HEK293 (cell line): ENCODE data around the gene GMDS.

ENCODE experiments used
- CTCF ChIP-seq: fragments of 450-650 bp; formaldehyde crosslinking; IDR thresholded peaks from 2 replicates; pipeline ENCODE4 v1.5.1; 2016; ENCODE audit warnings: missing biosample characterization, missing genetic modification characterization
- YY1 ChIP-seq: fragments of 450-650 bp; formaldehyde crosslinking; IDR thresholded peaks from 2 replicates; pipeline ENCODE4 v1.5.1; 2018; ENCODE audit warnings: missing biosample characterization, missing genetic modification characterization
- ZNF324 ChIP-seq: fragments of 450-650 bp; formaldehyde crosslinking; IDR thresholded peaks from 2 replicates; pipeline ENCODE4 v1.5.1; 2016; ENCODE audit warnings: missing biosample characterization, missing genetic modification characterization
- ZNF549 ChIP-seq: fragments of 450-650 bp; IDR thresholded peaks from 2 replicates; pipeline ENCODE4 v1.5.1; 2018; ENCODE audit warnings: missing biosample characterization, missing genetic modification characterization, mild to moderate bottlenecking, inconsistent platforms, moderate library complexity

- no peak for TF ChIP-seq YY1 (tag by site-specific recombination)
- no peak for TF ChIP-seq ZNF324
- no peak for TF ChIP-seq ZNF549 (tag by site-specific recombination)
- TF ChIP-seq CTCF (tag by site-specific recombination): no peak
Measured at GRCh38 chr6:2173203-2173961, 72.0 kb downstream of the GMDS start.
